Tibial artery (tissue), 4 donors: ENCODE measurements around the gene C10orf95.

ENCODE experiments used
- DNase-seq, 2 donors: peaks; one replicate each; pipeline ENCODE4 v3.0.0-alpha.2; 2019
- H3K27ac ChIP-seq, 2 donors: fragments of 200-600 bp; sonication (generic) in 1 of 2; 1 replicate in 1 of 2; 2 replicates in 1 of 2; pipeline ENCODE4 v1.5.1; 2018 to 2019; ENCODE audit warnings: mild to moderate bottlenecking in 1 of 2
- H3K27me3 ChIP-seq, 2 donors: fragments of 200-600 bp; sonication (generic) in 1 of 2; one replicate each; pipeline versions ENCODE4 v1.5.1 to v1.6.0; 2016 to 2019
- H3K36me3 ChIP-seq, 3 donors: fragments of 200-600 bp; sonication (generic) in 2 of 3; one replicate each; pipeline ENCODE4 v1.5.1; 2016 to 2019; ENCODE audit warnings: mild to moderate bottlenecking in 2 of 3
- H3K4me1 ChIP-seq, 4 donors: fragments of 200-600 bp; sonication (generic) in 2 of 4; 1 replicate in 3 of 4; 2 replicates in 1 of 4; pipeline ENCODE4 v1.5.1; 2016 to 2019
- H3K4me3 ChIP-seq, 2 donors: fragments of 200-600 bp; sonication (generic) in 1 of 2; 1 replicate in 1 of 2; 2 replicates in 1 of 2; pipeline ENCODE4 v1.5.1; 2018 to 2019; ENCODE audit warnings: mild to moderate bottlenecking in 2 of 2
- H3K9me3 ChIP-seq, 3 donors: fragments of 200-600 bp; sonication (generic) in 1 of 3; one replicate each; pipeline ENCODE4 v1.5.1; 2016 to 2019
- CTCF ChIP-seq, 2 experiments: fragments of 200-600 bp in 1 of 2; fragments of 450-650 bp in 1 of 2; IDR thresholded peaks; one replicate each; pipeline ENCODE4 v1.5.1; 2017 to 2019; ENCODE audit warnings: antibody characterized with exemption in 2 of 2, mild to moderate bottlenecking in 1 of 2, moderate library complexity in 1 of 2
- intact Hi-C: fragments of 100-400 bp; cut with DNase I; formaldehyde crosslinking; loops from one replicate; pipeline ENCODE4 v1.15.0; 2023; ENCODE audit warnings: low total_unique reads

C10orf95 gene

DNA sequence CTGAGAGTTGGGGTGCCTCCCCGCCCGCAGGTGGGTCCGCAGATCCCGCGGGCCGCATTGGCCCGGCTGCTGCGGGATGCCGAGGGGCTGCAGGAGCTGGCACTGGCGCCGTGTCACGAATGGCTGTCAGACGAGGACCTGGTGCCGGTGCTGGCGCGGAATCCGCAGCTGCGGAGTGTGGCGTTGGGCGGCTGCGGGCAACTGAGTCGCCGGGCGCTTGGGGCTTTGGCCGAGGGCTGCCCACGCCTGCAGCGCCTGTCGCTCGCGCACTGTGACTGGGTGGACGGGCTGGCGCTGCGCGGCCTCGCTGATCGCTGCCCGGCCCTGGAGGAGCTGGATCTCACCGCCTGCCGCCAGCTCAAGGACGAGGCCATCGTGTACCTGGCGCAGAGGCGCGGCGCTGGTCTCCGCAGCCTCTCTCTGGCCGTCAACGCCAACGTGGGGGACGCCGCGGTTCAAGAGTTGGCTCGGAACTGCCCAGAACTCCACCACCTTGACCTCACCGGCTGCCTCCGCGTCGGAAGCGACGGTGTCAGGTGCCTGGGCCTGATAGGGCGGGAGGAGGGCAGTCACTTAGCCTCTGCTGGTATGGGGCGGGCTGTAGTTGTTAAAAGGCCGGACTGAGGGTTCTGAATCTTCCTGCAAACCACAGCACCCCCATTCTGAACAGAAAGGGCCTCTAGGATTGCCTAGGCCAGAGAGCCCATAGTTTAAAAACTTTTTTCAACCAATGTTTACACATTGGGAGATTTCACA lies 29.4 kb downstream of the C10orf95 start:
- intact Hi-C loops: loop anchor here (1.0 kb wide), 1 partner anchor 23 kb away; no protein-coding TSS in a partner anchor
- Histone ChIP-seq H3K4me3 (peak overlapping the region; percentile 71 to 86), H3K36me3 (peaks cover 0 to 24% (median 15%) of the 10 kb centered on the region in 3 donors), H3K27me3 (peaks cover 0 to 19% of the 10 kb centered on the region in 2 donors), H3K27ac (peak overlapping the region; percentile 77 to 90), H3K9me3 (no peaks in the 10 kb centered on the region), H3K4me1 (peaks cover 5 to 47% (median 35%) of the 10 kb centered on the region in 4 donors)
- no peak for DNase-seq
- no peak for TF ChIP-seq CTCF (IDR thresholded peaks at IDR 0.05)

DNA sequence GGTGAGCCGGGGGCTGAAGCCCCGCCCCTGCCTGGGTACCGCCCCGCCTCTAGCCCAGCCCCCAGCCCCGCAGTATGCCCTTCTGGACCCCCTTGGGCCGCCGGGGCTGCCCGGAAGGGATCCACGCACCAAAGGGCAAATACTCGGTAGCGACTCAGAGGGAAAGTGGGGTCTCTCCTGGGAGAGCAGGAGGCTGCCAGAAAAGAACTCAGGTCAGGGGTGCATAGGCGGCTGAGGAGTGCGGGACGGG lies 29.9 kb downstream of the C10orf95 start:
- Histone ChIP-seq H3K27ac (peak overlapping the region; percentile 77 to 90), H3K36me3 (peaks cover 0 to 24% (median 15%) of the 10 kb centered on the region in 3 donors), H3K9me3 (no peaks in the 10 kb centered on the region), H3K4me1 (peaks cover 5 to 47% (median 35%) of the 10 kb centered on the region in 4 donors), H3K27me3 (peaks cover 0 to 24% of the 10 kb centered on the region in 2 donors), H3K4me3 (peak overlapping the region; percentile 71 to 86)
- no peak for DNase-seq
- intact Hi-C loops: loop anchor here (1.0 kb wide), 1 partner anchor 22 kb away; no protein-coding TSS in a partner anchor
- TF ChIP-seq CTCF (IDR thresholded peaks at IDR 0.05): no peak

DNA sequence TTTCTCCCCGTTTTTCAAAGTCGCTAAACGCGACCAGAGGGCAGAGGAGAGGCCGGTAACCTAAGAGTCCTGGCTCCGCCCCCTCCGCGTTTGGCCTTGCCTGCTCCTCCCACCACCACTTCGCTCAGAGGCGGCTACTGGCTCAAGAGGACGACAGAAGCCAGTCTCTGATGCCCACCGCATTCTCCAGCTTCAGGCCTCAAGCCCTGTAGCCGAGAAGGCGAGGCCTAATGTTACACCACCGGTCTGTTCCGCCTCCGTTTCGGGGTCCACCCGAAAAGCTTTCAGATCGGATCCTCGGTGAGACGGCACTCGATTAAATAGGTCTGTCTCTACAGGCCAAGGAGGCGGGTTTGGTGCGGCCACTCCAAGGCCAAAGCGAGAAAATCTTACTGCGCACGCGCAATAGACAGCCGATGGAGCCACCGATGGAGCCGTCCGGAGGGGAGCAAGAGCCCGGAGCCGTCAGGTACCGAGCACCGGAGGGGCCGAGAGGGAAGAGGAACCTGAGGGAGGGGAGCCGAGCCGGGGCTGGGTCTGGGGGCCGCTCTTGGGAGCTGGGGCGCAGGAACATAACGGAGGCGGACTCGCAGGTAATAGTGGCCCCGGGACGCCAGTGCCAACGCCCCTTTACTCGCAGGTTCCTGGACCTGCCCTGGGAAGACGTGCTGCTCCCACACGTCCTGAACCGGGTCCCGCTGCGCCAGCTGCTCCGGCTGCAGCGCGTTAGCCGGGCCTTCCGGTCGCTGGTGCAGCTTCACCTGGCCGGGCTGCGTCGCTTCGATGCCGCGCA lies 30.4 kb downstream of the C10orf95 start, which contains the start of gene FBXL15:
FBXL15 (plus strand) TSS at position 123 of the 793 bp plus-strand sequence; CDS start at position 417, 294 bp downstream.
- DNase-seq: peak; percentile 98
- peak within 1 kb of the TSS; percentile 71 to 86 for H3K4me3 ChIP-seq
- peaks cover 5 to 47% (median 35%) of the 10 kb centered on the region in 4 donors for H3K4me1 ChIP-seq
- no peaks in the 10 kb centered on the region for H3K9me3 ChIP-seq
- intact Hi-C loops: loop anchor here (1.0 kb wide), 1 partner anchor 22 kb away; no protein-coding TSS in a partner anchor
- peaks cover 0 to 29% of the 10 kb centered on the region in 2 donors for H3K27me3 ChIP-seq
- peaks cover 0 to 24% (median 15%) of the 10 kb centered on the region in 3 donors for H3K36me3 ChIP-seq
- H3K27ac ChIP-seq: peak within 1 kb of the TSS; percentile 77 to 90
- no peak for TF ChIP-seq CTCF (IDR thresholded peaks at IDR 0.05)

DNA sequence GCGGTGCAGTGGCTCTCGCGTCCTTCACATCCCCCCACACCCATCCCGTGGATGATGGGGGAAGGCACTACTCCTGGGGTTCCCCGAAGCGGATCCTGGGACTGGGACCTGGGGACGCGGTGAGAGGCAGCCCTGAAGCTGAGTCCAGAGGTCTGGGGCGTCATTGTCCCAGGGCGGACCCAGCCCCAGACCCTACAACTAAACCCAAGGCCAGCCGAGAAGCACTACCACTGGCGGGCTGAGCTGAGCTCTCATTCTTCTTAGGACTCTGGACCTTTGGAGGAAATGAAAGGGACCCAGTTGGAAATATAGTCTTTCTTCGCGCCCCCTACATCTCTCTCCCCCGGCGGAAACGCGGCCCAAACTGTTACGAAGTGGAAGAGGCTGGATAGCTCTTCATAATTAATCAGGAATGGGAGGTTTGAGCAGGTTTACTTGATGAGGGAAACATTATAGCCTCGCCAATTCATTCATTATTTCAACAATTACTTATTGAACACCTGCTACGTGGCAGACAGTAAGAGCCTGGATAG lies 31.1 kb downstream of the C10orf95 start:
- intact Hi-C loops: no loop called here
- Histone ChIP-seq H3K27me3 (peaks cover 0 to 35% of the 10 kb centered on the region in 2 donors), H3K4me1 (peaks cover 5 to 47% (median 35%) of the 10 kb centered on the region in 4 donors), H3K9me3 (no peaks in the 10 kb centered on the region), H3K4me3 (peak overlapping the region; percentile 71 to 86), H3K27ac (peak overlapping the region; percentile 77 to 90), H3K36me3 (peaks cover 0 to 24% (median 15%) of the 10 kb centered on the region in 3 donors)
- no peak for DNase-seq
- no peak for TF ChIP-seq CTCF (IDR thresholded peaks at IDR 0.05)
